NCI-H1930 (cell line): ENCODE data around the gene CLHC1.
"Not testable (repeated sequence)": the region's sequence is repeated elsewhere in the genome, so short reads cannot be mapped to it uniquely, and the experiment has no call there.

Source experiments
- DNase-seq, 2 experiments: peaks; one replicate each; lab custom pipeline; 2025; lab: John Stamatoyannopoulos, UW

CLHC1 gene

GRCh38 chr2:55232863-55233657 lies 967 bp upstream of the CLHC1 start:
- DNase-seq = no peak

DNA sequence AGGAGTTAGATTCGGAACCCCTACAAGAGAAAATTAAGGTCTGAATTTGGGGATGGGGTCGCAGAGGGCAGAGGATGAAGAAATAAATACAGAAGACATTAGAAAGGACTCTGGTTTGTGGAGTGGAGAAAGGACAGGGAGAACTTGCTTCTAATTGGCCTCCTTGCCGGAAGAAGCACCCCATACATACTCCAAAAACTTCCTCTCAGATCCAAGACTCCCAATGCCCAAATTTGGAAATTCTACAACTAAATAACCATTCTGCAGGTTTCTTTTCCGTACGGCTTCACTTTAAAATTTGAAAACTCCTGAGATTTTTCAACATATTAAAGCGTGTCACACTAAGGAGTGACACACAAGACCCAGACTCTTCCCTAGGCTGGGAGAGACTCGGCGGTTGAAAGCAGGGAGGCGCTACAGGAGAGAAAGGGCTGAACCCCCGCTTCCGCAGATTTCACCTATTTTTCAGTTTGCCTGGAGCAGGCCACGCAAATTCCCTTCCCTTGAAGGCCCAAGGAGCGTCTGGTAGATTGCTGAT lies 478 bp downstream of the CLHC1 start:
- no peak for DNase-seq

DNA sequence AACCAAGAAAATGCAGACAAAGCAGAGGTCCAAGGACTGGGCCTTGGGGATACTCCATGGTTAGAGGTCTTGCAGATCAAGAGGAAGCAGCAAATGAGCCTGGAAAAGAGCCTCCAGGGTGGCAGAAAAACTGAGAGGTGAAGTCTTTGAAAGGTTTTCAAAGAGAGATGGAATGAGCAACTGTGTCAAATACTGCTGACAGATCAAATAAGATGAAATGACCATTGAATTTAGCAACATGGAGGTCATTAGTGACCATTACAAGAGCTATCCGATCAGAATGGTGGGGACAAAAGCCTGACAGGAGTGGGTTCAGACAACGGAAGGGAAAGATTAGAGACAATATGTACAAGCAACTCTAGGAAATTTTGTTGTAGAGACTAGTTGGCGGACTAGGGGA lies 1.5 kb downstream of the CLHC1 start:
- DNase-seq = no peak

DNA sequence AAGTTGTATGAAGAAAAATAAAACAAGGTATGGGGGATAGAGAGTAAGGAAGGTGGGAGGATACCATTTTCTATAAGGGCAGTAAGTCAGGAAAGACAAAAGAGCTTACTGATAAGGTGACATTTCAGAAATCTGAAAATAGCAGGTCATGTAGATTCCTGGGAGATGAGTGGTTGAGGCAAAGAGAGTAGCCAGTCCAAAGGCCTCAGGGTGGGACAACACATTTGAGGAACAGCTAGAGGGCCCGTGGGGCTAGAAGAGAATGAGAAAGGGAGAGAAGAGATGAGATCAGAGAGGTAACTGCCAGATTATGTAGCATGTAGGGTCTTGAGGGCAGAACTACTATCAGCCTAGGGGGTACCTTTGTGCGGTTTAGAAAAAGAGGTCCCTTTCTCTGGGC lies 2.9 kb downstream of the CLHC1 start:
- DNase-seq = no peak

DNA sequence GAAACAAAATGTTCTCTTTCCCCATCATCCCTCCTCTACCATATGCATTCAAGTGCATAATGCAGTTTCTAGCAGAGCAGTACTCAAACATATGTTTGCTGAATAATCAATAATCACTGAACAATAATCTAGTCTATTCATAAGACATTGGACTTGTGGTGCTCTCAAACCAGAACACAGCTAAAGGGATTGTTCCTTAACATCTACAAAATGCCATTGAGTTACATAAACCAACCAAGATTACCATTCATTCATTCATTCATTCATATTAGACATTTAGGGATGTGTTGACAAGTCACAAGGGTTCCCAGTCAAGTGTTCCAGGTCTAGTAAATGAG lies 3.9 kb downstream of the CLHC1 start:
- DNase-seq = no peak

DNA sequence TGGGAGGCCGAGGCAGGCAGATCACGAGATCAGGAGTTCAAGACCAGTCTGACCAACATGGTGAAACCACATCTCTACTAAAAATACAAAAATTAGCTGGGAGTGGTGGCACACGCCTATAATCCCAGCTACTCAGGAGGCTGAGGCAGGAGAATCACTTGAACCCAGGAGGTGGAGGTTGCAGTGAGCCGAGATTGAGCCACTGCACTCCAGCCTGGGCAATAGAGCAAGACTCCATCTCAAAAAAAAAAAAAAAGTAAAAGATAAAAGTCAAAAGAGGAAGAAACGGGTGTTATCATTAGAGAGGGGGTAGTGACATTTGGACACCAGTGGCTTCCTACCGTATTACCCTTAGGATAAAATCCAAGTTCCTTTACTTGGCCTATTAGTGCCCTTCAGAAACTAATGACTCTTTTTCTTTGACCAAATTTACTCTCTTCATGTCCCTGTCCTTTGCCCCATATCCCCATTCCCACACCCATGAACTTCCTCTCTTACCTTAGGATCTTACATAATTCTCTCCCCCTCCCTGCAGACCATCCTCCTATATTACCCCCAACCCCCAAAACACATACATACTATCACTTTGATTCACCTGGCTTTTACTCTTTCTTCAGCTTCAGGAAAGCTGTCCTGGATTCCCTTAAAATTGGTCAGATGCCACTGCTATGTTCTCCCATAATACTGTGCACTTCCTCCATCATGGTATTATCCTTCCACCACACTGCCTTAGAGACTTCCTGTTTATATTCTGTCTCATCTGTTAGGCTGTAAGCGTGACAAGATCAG lies 4.5 kb downstream of the CLHC1 start:
- not testable (repeated sequence) for DNase-seq

GRCh38 chr2:55225481-55226020 lies 6.5 kb downstream of the CLHC1 start:
- DNase-seq = no peak

DNA sequence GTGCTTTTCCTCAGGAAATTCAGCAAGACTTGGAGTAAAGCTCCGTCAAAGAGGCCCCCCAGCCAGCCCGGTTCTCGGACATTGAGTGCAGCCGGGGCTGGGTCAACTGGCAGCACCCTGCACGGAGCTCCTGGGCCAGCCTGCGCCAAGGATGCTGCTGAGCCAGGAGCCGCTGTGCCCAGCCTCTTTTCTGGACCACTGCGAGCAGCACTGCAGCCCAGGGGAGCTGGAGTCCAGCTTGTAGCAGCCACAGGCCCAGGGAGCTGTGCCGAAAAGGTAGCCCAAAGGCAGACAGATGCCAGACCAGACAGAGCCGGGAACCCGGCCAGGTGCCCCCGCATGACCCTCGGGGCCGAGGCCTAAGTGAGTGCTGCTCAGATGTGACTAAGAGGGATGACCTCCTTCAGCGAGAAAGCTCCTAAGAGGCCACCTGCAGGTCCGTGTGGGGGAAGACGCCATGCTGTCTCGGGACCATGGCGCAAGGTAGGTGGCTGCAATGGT lies 7.3 kb downstream of the CLHC1 start:
- DNase-seq = no peak

DNA sequence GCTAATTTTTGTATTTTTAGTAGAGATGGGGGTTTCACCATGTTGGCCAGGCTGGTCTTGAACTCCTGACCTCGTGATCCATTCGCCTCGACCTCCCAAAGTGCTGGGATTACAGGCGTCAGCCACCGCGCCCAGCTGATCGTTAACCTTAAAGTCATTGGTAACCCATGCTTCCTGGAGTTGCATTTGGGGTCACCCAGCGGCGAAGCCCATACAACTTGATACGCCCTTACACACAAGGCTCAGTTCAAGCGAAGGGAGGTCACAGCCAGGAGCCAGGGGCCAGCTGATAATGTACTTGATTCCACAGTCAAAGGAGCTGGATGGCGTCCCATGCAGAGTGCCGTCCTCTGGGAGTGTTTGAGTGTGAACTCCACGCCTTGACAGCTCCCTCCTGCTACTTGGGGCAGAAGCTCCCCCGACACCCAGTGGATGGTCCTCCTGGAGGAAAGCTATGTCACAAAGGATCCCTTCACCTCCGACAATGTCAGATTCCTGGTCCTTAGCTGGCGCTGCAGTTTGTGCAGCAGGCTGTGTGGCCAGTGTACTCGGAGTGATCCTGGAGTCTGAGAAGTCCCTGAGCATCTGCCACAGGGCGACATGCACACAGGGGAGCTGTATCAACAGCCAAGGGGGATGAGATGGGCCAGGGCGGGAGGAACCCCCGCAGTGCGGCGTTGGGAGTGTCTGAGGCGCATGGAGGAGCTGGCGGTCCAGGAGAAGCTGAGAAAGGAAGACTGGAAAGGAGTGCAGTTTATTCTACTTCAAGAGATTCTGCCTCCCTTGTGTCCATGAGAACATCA lies 7.9 kb downstream of the CLHC1 start:
- no peak for DNase-seq

- DNase-seq = no peak
Observed at GRCh38 chr2:55213822-55214221, 18.3 kb downstream of the CLHC1 start.

DNA sequence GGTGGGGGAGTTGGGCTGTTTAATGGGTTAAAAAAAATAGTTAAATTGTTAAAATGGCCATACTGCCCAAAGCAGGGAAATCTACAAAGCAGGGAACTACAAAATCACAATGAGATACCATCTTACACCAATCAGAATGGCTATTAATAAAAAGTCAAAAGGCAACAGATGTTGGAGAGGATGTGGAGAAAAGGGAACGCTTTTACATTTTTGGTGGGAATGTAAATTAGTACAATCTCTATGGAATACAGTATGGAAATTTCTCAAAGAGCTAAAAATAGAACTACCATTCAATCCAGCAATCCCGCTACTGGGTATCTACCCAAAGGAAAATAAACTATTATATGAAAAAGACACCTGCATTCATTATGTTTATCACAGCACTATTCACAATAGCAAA lies 27.1 kb downstream of the CLHC1 start:
- no peak for DNase-seq

DNA sequence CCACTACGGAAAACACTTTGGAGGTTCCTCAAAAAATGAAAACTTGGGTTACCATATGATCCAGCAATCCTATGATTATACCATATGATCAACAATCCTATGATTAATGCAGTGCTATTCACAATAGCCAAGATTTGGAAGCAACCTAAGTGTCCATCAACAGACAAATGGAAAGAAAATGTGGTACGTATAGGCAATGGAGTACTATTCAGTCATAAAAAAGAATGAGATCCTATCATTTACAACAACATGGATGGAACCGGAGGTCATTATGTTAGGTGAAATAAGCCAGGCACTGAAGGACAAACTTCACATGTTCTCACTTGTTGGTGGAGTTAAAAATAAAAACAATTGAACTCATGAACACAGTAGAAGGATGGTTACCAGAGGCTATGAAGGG lies 27.6 kb downstream of the CLHC1 start:
- DNase-seq = no peak

DNA sequence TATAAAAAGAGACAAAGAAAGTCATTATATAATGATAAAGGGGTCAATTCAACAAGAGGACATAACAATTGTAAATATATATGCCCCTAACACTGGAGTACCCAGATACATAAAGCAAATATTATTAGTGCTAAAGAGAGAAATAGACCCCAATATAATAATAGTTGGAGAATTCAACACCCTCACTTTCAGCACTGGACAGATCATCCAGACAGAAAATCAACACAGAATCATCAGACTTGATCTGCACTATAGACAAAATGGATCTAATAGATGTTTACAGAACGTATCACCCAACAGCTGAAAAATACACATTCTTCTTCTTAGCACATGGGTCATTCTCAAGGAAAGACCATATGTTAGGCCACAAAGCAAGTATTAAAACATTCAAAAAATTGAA lies 31.7 kb downstream of the CLHC1 start:
- no peak for DNase-seq

GRCh38 chr2:55196526-55196925 lies 35.6 kb downstream of the CLHC1 start:
- no peak for DNase-seq

GRCh38 chr2:55191888-55192287 lies 40.2 kb downstream of the CLHC1 start:
- not testable (repeated sequence) for DNase-seq

- DNase-seq = not testable (repeated sequence)
Observed at GRCh38 chr2:55186837-55187236, 45.3 kb downstream of the CLHC1 start.

GRCh38 chr2:55180374-55180773 lies 51.7 kb downstream of the CLHC1 start:
- DNase-seq = no peak

DNA sequence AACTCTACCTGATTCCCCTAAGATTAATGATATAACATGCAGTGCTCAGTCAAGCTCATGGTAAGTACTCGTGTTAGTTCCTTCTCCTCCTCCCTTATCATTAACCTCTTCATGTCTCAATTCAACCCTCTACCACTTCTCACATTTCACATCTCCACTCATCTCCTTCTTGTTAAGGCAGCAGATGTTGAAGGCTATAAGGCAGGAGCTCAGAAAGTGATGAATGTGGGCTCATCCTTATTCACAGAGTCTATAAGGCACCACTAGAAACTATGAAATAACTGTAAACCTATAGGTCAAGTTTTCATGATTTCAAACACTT lies 56.0 kb downstream of the CLHC1 start:
- DNase-seq = no peak

DNA sequence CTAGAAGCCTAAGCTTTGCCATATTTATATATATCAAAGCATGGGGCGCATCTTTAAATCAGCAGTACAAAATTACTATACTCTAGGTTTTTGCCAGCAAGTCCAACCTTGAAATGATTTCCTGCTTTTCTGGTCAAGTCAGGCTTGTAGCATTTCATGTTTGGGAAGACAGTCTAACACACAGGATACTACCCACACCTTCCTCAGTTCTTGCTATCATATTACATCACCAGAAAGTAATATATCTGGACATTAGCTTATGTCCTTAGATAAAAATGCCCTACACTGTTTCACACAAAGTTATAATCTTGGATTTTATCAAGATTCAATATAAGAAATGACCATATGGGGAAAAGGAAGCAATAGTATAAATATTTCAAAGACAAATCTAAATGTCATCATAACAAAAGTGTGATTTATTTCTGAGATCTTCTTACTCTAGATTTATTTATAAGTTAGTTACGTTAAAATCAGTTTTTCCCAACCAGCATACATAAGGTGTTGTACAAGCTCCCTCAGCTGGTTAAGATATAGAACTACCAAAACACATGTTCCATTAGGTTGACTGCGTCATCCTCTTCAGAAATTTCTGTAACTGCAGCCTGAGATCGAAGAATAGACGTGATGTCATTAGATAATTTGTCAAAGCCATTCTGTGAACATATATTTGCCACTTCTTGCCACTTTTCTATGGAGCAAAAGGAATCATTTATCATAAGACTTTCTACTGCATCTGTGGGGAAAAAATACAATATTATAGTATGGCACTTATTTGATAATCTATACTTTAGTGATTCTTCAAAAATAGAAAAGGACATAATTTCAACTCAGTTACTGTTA lies 56.6 kb downstream of the CLHC1 start:
- peak in 1 of 2 experiments; percentile 39 for DNase-seq

- DNase-seq = no peak
Observed at GRCh38 chr2:55173438-55174054, 58.5 kb downstream of the CLHC1 start.

- no peak for DNase-seq
Observed at GRCh38 chr2:55169915-55170314, 62.2 kb downstream of the CLHC1 start.
